AG04449 (cell line): ENCODE measurements around the gene CARS2.
"Not testable (repeated sequence)": the region's sequence is repeated elsewhere in the genome, so short reads cannot be mapped to it uniquely, and the experiment has no call there.

ENCODE experiments used
- CTCF ChIA-PET: fragments of 350-600 bp; formaldehyde crosslinking; extraction: SDS; loops from one replicate; lab custom pipeline; 2021; ENCODE audit warnings: antibody characterized with exemption; lab: Yijun Ruan, JAX
- POLR2A ChIA-PET: fragments of 400-600, 350-600 bp; formaldehyde crosslinking; extraction: SDS; loops from one replicate; lab custom pipeline; 2020; ENCODE audit warnings: antibody characterized with exemption, inconsistent platforms; lab: Yijun Ruan, JAX
- DNase-seq: peaks from one replicate; pipeline ENCODE4 v3.0.0-alpha.2; 2010; ENCODE audit warnings: low read depth, low spot score
- H3K4me3 ChIP-seq: 2 replicates; pipeline ENCODE4 v1.5.1; 2011; ENCODE audit warnings: low read depth, mild to moderate bottlenecking, control low read depth, low read length
- TF ChIP-seq, protein P1 (sequence below): IDR thresholded peaks from one replicate; pipeline ENCODE4 v1.5.1; 2011; ENCODE audit warnings: mild to moderate bottlenecking, moderate library complexity, low read length, control low read depth, inconsistent platforms; ENCODE audit not compliant: insufficient read depth; ENCODE audit errors: missing control alignments

The CARS2 gene

DNA sequence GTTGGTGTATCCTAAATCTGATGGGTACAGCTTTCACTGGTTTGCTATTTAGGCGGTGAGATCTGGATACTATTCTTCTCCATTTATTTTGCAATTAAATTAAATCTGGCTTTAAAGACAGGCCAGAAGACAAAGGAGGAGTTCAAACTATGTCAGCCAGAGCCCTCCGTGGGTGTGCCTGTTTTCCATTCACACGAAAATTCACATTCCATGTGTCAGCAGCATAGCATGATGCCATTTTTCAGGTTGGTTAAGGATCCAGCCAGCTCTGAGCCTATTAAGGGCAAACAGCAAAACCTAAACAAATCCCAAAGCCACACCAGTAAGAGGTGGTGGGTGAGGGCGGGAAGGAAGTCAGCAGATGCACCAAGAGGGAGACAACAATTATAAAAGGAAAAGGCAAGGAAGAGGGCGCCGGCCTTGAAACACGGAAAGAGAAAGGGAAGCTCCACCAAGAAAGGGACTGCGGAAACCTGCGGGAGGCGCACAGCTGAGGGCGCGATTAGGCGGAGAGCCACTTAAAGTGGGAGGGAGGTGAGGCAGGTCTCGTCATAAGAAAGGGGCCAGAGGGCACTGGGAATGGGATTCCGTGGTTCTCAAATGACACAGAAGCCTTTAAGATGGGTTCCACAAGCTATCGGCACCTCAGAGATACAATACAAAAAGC lies 43.0 kb downstream of the CARS2 start:
- ChIA-PET CTCF (interaction anchor here (2.2 kb wide), 1 partner anchor 155 kb away, joined by 7 read pairs; no protein-coding TSS in a partner anchor), POLR2A (no interaction called here)

DNA sequence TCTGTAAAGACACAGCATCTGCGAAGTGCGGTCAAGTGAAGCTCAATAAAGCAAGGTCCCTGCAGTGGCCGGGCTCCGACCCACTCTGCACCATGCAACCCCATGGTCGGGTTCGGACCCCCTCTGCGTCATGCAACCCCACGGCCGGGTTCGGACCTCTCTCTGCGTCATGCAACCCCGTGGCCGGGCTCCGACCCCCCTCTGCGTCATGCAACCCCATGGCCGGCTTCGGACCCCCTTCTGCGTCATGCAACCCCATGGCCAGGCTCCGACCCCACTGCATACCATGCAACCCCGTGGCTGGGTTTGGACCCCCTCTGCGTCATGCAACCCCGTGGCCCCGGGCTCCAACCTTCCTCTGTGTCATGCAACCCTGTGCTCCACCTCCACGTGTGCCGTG lies 43.8 kb downstream of the CARS2 start:
- H3K4me3 ChIP-seq: no peak overlapping the region
- ChIA-PET CTCF (no interaction called here), POLR2A (no interaction called here)
- DNase-seq: no peak
- TF ChIP-seq, protein P1, sequence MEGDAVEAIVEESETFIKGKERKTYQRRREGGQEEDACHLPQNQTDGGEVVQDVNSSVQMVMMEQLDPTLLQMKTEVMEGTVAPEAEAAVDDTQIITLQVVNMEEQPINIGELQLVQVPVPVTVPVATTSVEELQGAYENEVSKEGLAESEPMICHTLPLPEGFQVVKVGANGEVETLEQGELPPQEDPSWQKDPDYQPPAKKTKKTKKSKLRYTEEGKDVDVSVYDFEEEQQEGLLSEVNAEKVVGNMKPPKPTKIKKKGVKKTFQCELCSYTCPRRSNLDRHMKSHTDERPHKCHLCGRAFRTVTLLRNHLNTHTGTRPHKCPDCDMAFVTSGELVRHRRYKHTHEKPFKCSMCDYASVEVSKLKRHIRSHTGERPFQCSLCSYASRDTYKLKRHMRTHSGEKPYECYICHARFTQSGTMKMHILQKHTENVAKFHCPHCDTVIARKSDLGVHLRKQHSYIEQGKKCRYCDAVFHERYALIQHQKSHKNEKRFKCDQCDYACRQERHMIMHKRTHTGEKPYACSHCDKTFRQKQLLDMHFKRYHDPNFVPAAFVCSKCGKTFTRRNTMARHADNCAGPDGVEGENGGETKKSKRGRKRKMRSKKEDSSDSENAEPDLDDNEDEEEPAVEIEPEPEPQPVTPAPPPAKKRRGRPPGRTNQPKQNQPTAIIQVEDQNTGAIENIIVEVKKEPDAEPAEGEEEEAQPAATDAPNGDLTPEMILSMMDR: no peak

More for the DNA sequence above, 43.0 kb downstream of the CARS2 start:
- no peak overlapping the region for H3K4me3 ChIP-seq
- TF ChIP-seq, protein P1: no peak
- no peak for DNase-seq

DNA sequence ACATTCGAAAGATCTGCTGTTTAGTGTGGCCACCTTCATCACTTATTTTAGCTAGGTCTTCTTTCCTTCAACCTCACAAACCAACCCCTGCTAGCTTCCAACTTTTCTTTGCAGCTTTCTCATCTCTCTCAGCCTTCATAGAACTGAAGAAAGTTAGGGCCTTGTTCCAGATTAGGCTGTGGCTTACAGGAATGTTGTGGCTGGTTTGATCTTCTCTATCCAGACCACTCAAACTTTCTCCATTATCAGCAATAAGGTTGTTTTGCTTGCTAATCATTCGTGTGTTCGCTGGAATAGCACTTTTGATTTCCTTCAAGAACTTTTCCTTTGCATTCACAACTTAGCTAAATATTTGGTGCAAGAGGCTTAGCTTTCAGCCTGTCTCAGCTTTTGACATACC lies 44.7 kb downstream of the CARS2 start:
- no peak for DNase-seq
- ChIA-PET POLR2A (no interaction called here), CTCF (no interaction called here)
- no peak overlapping the region for H3K4me3 ChIP-seq
- TF ChIP-seq, protein P1: no peak

DNA sequence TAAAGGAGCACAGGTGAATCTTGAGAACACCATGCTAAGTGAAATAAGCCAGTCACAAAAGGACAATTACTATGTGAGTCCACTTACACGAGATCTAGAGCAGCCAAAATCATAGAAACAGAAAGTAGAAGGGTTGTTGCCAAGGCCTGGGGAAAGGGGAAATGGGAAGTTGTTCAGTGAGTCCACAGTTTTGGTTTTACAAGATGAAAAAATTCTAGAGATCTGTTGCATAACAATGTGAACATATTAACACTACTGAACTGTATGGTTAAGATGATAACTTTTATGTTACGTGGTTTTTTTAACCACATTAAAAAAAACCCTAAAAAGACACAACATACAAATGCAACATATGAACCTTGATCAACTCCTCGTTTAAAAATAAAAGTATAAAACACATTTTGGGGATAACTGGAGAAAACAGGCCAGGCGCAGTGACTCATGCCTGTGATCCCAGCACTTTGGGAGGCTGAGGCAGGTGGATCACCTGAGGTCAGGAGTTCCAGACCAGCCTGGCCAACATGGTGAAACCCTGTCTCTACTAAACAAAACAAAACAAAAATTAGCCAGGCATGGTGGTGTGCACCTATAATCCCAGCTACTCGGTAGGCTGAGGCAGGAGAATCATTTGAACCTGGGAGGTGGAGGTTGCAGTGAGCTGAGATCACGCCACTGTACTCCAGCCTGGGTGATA lies 47.6 kb downstream of the CARS2 start:
- CTCF ChIA-PET, DNase-seq, POLR2A ChIA-PET, H3K4me3 ChIP-seq: not testable (repeated sequence)

- POLR2A ChIA-PET: no interaction called here
- TF ChIP-seq, protein P1: no peak
- CTCF ChIA-PET: interaction anchor here (1.3 kb wide), 1 partner anchor 12 kb away, joined by 4 read pairs; no protein-coding TSS in a partner anchor
- no peak overlapping the region for H3K4me3 ChIP-seq
- no peak for DNase-seq
Observed at GRCh38 chr13:110657196-110657595, 48.7 kb downstream of the CARS2 start.

DNA sequence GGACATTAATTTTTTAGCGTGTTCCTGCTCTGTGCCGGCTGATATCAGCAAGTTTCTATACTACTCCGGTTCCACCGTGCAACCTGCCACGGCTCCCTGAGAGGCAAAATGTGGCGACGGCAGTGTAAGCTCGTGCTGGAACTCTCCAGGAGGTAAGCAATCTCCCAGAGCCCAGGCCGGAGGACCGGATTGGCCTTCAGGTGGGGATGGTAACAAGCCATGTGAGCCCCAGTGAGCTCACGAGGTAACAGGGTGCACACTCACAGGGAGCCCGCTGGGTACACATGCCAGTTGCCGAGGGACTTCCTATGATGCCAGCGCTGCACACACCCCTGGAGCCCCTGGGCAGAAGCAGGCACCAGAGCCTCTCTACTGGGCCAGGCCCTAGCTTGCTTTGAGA lies 52.1 kb downstream of the CARS2 start:
- POLR2A ChIA-PET: interaction anchor here (0.6 kb wide), 1 partner anchor 61 kb away, joined by 3 read pairs; no protein-coding TSS in a partner anchor
- CTCF ChIA-PET: interaction anchor here (1.6 kb wide), 1 partner anchor 8 kb away, joined by 5 read pairs; no protein-coding TSS in a partner anchor
- no peak overlapping the region for H3K4me3 ChIP-seq
- no peak for DNase-seq
- TF ChIP-seq, protein P1: no peak
